HepG2 (cell line): ENCODE data around the gene GRIK2.

ENCODE experiments used
- CTCF ChIP-seq: sonication (generic); formaldehyde crosslinking; IDR thresholded peaks from 2 replicates; pipeline ENCODE4 v1.5.0; 2020; ENCODE audit warnings: mild to moderate bottlenecking, missing genetic modification reagents, moderate library complexity
- NAIF1 ChIP-seq: sonication (generic); formaldehyde crosslinking; IDR thresholded peaks from 2 replicates; pipeline ENCODE4 v1.5.0; 2020; ENCODE audit warnings: mild to moderate bottlenecking, missing genetic modification reagents, borderline replicate concordance
- TF ChIP-seq, protein P1 (sequence below): sonication (generic); formaldehyde crosslinking; IDR thresholded peaks from 2 replicates; pipeline ENCODE4 v1.4.0; 2020; ENCODE audit warnings: missing genetic modification reagents
- TF ChIP-seq, protein P2 (sequence below): sonication (generic); formaldehyde crosslinking; IDR thresholded peaks from 2 replicates; pipeline ENCODE4 v1.4.0; 2020; ENCODE audit warnings: missing genetic modification reagents, mild to moderate bottlenecking, borderline replicate concordance

GRCh38 chr6:101585501-101585900 lies 192.0 kb downstream of the GRIK2 start:
- TF ChIP-seq, protein P1, sequence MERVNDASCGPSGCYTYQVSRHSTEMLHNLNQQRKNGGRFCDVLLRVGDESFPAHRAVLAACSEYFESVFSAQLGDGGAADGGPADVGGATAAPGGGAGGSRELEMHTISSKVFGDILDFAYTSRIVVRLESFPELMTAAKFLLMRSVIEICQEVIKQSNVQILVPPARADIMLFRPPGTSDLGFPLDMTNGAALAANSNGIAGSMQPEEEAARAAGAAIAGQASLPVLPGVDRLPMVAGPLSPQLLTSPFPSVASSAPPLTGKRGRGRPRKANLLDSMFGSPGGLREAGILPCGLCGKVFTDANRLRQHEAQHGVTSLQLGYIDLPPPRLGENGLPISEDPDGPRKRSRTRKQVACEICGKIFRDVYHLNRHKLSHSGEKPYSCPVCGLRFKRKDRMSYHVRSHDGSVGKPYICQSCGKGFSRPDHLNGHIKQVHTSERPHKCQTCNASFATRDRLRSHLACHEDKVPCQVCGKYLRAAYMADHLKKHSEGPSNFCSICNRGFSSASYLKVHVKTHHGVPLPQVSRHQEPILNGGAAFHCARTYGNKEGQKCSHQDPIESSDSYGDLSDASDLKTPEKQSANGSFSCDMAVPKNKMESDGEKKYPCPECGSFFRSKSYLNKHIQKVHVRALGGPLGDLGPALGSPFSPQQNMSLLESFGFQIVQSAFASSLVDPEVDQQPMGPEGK (CRISPR knock-in tag): no peak
- TF ChIP-seq CTCF (CRISPR knock-in tag) (no peak), NAIF1 (CRISPR knock-in tag) (no peak)
- TF ChIP-seq, protein P2, sequence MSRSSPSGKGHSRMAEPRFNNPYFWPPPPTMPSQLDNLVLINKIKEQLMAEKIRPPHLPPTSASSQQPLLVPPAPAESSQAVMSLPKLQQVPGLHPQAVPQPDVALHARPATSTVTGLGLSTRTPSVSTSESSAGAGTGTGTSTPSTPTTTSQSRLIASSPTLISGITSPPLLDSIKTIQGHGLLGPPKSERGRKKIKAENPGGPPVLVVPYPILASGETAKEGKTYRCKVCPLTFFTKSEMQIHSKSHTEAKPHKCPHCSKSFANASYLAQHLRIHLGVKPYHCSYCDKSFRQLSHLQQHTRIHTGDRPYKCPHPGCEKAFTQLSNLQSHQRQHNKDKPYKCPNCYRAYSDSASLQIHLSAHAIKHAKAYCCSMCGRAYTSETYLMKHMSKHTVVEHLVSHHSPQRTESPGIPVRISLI (CRISPR knock-in tag): no peak
